GM23338 (cell line): Measurements from ENCODE around the gene SCTR. TPM values are rescaled to one million over a fixed set of nuclear protein-coding genes. Genes with fewer than 3 reads are reported as not detected.

Source experiments
- ATAC-seq: fragments of 200-7000 bp; cut with Tn5 transposase; 3 replicates; pipeline ENCODE4 v1.9.1; 2020
- DNase-seq: peaks from one replicate; pipeline ENCODE4 v3.0.0-alpha.2; 2015; ENCODE audit warnings: low spot score
- H2AFZ ChIP-seq: fragments of 200-600 bp; sonication (generic); 2 replicates; pipeline ENCODE4 v1.8.0; 2016; ENCODE audit warnings: antibody characterized with exemption, mild to moderate bottlenecking, moderate library complexity
- H3F3A ChIP-seq: fragments of 200-600 bp; sonication (generic); replicated peaks from 2 replicates; pipeline ENCODE4 v1.8.0; 2017; ENCODE audit warnings: antibody characterized with exemption, mixed run types, low read depth
- H3K27ac ChIP-seq: fragments of 200-600 bp; sonication (generic); 2 replicates; pipeline ENCODE4 v1.6.1; 2016; ENCODE audit warnings: low read depth
- H3K27me3 ChIP-seq: fragments of 200-600 bp; sonication (generic); 2 replicates; pipeline ENCODE4 v1.8.0; 2016; ENCODE audit warnings: mild to moderate bottlenecking, mixed run types, moderate library complexity; ENCODE audit not compliant: insufficient read depth
- H3K36me3 ChIP-seq: fragments of 200-600 bp; sonication (generic); 2 replicates; pipeline ENCODE4 v1.8.0; 2016; ENCODE audit warnings: mild to moderate bottlenecking; ENCODE audit not compliant: insufficient read depth
- H3K4me1 ChIP-seq: fragments of 200-600 bp; sonication (generic); 2 replicates; pipeline ENCODE4 v1.8.0; 2016; ENCODE audit warnings: mild to moderate bottlenecking, moderate library complexity; ENCODE audit not compliant: insufficient read depth
- H3K4me2 ChIP-seq: fragments of 200-600 bp; sonication (generic); 2 replicates; pipeline ENCODE4 v1.7.1; 2017; ENCODE audit warnings: mixed run types
- H3K4me3 ChIP-seq: fragments of 200-600 bp; sonication (generic); 2 replicates; pipeline ENCODE4 v1.6.1; 2016; ENCODE audit warnings: mixed run types
- H3K79me2 ChIP-seq: fragments of 200-600 bp; sonication (generic); replicated peaks from 2 replicates; pipeline ENCODE4 v1.8.0; 2017; ENCODE audit warnings: mild to moderate bottlenecking; ENCODE audit not compliant: insufficient read depth
- H3K9me2 ChIP-seq: fragments of 200-600 bp; sonication (generic); 2 replicates; pipeline ENCODE4 v1.8.0; 2017; ENCODE audit not compliant: insufficient read depth
- H4K20me1 ChIP-seq: fragments of 200-600 bp; sonication (generic); replicated peaks from 2 replicates; pipeline ENCODE4 v1.8.0; 2017; ENCODE audit warnings: mild to moderate bottlenecking; ENCODE audit not compliant: insufficient read depth
- H3K27ac Mint-ChIP-seq: 2 replicates; pipeline ENCODE4 v1.8.0; 2020; ENCODE audit warnings: inconsistent platforms, mild to moderate bottlenecking, moderate library complexity, mixed read lengths
- H3K27me3 Mint-ChIP-seq: 3 replicates; pipeline ENCODE4 v1.8.0; 2022; ENCODE audit warnings: low read depth, mild to moderate bottlenecking, moderate library complexity, mixed read lengths, inconsistent platforms; ENCODE audit not compliant: insufficient read depth, poor library complexity
- H3K36me3 Mint-ChIP-seq: 3 replicates; pipeline ENCODE4 v1.8.0; 2021; ENCODE audit warnings: low read depth, mild to moderate bottlenecking, inconsistent platforms, moderate library complexity, mixed read lengths
- H3K4me1 Mint-ChIP-seq: 3 replicates; pipeline ENCODE4 v1.8.0; 2020; ENCODE audit warnings: mild to moderate bottlenecking, inconsistent platforms, mixed read lengths
- H3K4me3 Mint-ChIP-seq: 3 replicates; pipeline ENCODE4 v1.8.0; 2021; ENCODE audit warnings: moderate library complexity, mild to moderate bottlenecking, inconsistent platforms, mixed read lengths
- H3K9me3 Mint-ChIP-seq: 3 replicates; pipeline ENCODE4 v1.8.0; 2020; ENCODE audit warnings: moderate library complexity, mild to moderate bottlenecking, inconsistent platforms, mixed read lengths
- CREB1 ChIP-seq: fragments of 250-450 bp; sonication (Bioruptor Pico); IDR thresholded peaks from 2 replicates; pipeline ENCODE4 v1.5.0; 2020; ENCODE audit warnings: low read depth, mild to moderate bottlenecking, moderate library complexity
- CTCF ChIP-seq, 2 experiments: fragments of 200-600 bp in 1 of 2; sonication (generic) in 1 of 2; conservative IDR thresholded peaks; 2 replicates each; pipeline versions ENCODE4 v1.5.1 to v1.6.1; 2016 to 2017; ENCODE audit warnings: antibody characterized with exemption in 2 of 2, low read depth in 2 of 2, mild to moderate bottlenecking in 2 of 2, moderate library complexity in 1 of 2
- ETS1 ChIP-seq: IDR thresholded peaks from 2 replicates; pipeline ENCODE4 v1.6.1; 2016; ENCODE audit warnings: antibody characterized with exemption
- EZH2 ChIP-seq: fragments of 200-600 bp; sonication (generic); IDR thresholded peaks from one replicate; pipeline ENCODE4 v1.8.0; 2017; ENCODE audit warnings: antibody characterized with exemption, mild to moderate bottlenecking, low read depth; ENCODE audit not compliant: unreplicated experiment
- EZH2phosphoT487 ChIP-seq: fragments of 200-600 bp; sonication (generic); IDR thresholded peaks from one replicate; pipeline ENCODE4 v1.8.1; 2018; ENCODE audit warnings: antibody characterized with exemption; ENCODE audit not compliant: unreplicated experiment
- JUNB ChIP-seq: IDR thresholded peaks from one replicate; pipeline ENCODE4 v1.6.1; 2016; ENCODE audit warnings: antibody characterized with exemption; ENCODE audit not compliant: unreplicated experiment
- NANOG ChIP-seq: IDR thresholded peaks from 2 replicates; pipeline ENCODE4 v1.6.1; 2016; ENCODE audit warnings: antibody characterized with exemption, borderline replicate concordance
- POLR2AphosphoS5 ChIP-seq: IDR thresholded peaks from 2 replicates; pipeline ENCODE4 v1.6.1; 2016; ENCODE audit warnings: antibody characterized with exemption, low read depth
- REST ChIP-seq: IDR thresholded peaks from one replicate; pipeline ENCODE4 v1.6.1; 2018; ENCODE audit warnings: antibody characterized with exemption; ENCODE audit not compliant: unreplicated experiment
- STAT1 ChIP-seq: IDR thresholded peaks from one replicate; pipeline ENCODE4 v1.6.1; 2016; ENCODE audit warnings: antibody characterized with exemption; ENCODE audit not compliant: unreplicated experiment
- ZNF114 ChIP-seq: fragments of 250-450 bp; sonication (Bioruptor Pico); IDR thresholded peaks from 2 replicates; pipeline ENCODE4 v1.5.0; 2020; ENCODE audit warnings: mild to moderate bottlenecking, moderate library complexity
- ZNF331 ChIP-seq: fragments of 250-450 bp; sonication (Bioruptor Pico); IDR thresholded peaks from 2 replicates; pipeline ENCODE4 v1.5.0; 2020; ENCODE audit warnings: low read depth, mild to moderate bottlenecking, moderate library complexity
- ZNF462 ChIP-seq: fragments of 250-450 bp; sonication (Bioruptor Pico); IDR thresholded peaks from 2 replicates; pipeline ENCODE4 v1.5.0; 2020; ENCODE audit warnings: mild to moderate bottlenecking, moderate library complexity
- polyA plus RNA-seq: library from polyadenylated mRNA; unstranded; fragments of >200 nt; fragmentation: Nextera tagmentation; extraction: Ambion mirVana; gene quantifications from 2 replicates; pipeline ENCODE4 v1.2.1, GENCODE V29; 2016
- total RNA-seq: library from RNA; depleted of rRNA; stranded (reverse); fragments of >200 nt; shearing (Covaris generic); gene quantifications from 2 replicates; pipeline ENCODE4 v1.2.3, GENCODE V29; 2014

Gene SCTR
- total and polyA plus RNA-seq, 2 experiments from 2014 or later: not detected

- H3K27me3 ChIP-seq: no peaks in the 10 kb centered on the region
- H3F3A ChIP-seq: no peaks in the 10 kb centered on the region
- Mint-ChIP-seq H3K4me3 (no peak overlapping the region), H3K36me3 (no peaks in the 10 kb centered on the region), H3K27ac (no peak overlapping the region), H3K27me3 (peaks cover 3% of the 10 kb centered on the region), H3K4me1 (no peaks in the 10 kb centered on the region), H3K9me3 (no peaks in the 10 kb centered on the region; the same call in 2 of the 3 replicates)
- H2AFZ ChIP-seq: no peak overlapping the region
- no peak overlapping the region for H3K4me3 ChIP-seq
- ATAC-seq (no peak), DNase-seq (no peak)
- H3K79me2 ChIP-seq: no peaks in the 10 kb centered on the region
- no peak overlapping the region for H3K27ac ChIP-seq
- H3K36me3 ChIP-seq: no peaks in the 10 kb centered on the region
- H3K9me2 ChIP-seq: no peaks in the 10 kb centered on the region
- no peaks in the 10 kb centered on the region for H4K20me1 ChIP-seq
- TF ChIP-seq CTCF (conservative IDR thresholded peaks at IDR 0.05; ENCODE audit: low read depth in 2 of 2) (no peak), EZH2 (no peak), STAT1 (no peak), ZNF114 (CRISPR knock-in tag) (no peak), EZH2phosphoT487 (no peak), ZNF462 (CRISPR knock-in tag) (no peak), ZNF331 (CRISPR knock-in tag) (no peak), NANOG (no peak), JUNB (no peak), CREB1 (CRISPR knock-in tag) (no peak), ETS1 (no peak), REST (no peak), POLR2AphosphoS5 (no peak)
- no peak overlapping the region for H3K4me2 ChIP-seq
- H3K4me1 ChIP-seq: no peaks in the 10 kb centered on the region
These were observed 61.7 kb downstream of the SCTR start for GRCh38 chr2:119462574-119462973.
